Measurements from ENCODE around the gene UBE2QL1.

- TF ChIP-seq POLR2A (IDR thresholded peaks at IDR 0.05) (no peak), CTCF (IDR thresholded peaks at IDR 0.05) (no peak), POLR2AphosphoS5 (IDR thresholded peaks at IDR 0.05) (no peak)
Measured at GRCh38 chr5:6434731-6435130, 13.9 kb upstream of the UBE2QL1 start.
